Hepatocyte (in vitro differentiated cells): Measurements from ENCODE around the gene PHLDB2. TPM values are rescaled to one million over a fixed set of nuclear protein-coding genes. Genes with fewer than 3 reads are reported as not detected.

ENCODE experiments used
- DNase-seq: peaks from one replicate; pipeline ENCODE4 v3.0.0-alpha.2; 2016; ENCODE audit warnings: low spot score
- H2AFZ ChIP-seq: fragments of 200-600 bp; sonication (generic); 2 replicates; pipeline ENCODE4 v1.6.0; 2016; ENCODE audit warnings: antibody characterized with exemption, mild to moderate bottlenecking
- H3K27ac ChIP-seq: fragments of 200-600 bp; sonication (generic); 2 replicates; pipeline ENCODE4 v1.5.1; 2016; ENCODE audit warnings: mild to moderate bottlenecking
- H3K27me3 ChIP-seq: fragments of 200-600 bp; sonication (generic); 2 replicates; pipeline ENCODE4 v1.6.1; 2016
- H3K36me3 ChIP-seq: fragments of 200-600 bp; sonication (generic); replicated peaks from 2 replicates; pipeline ENCODE4 v1.5.1; 2016; ENCODE audit warnings: low read depth; ENCODE audit not compliant: insufficient read depth
- H3K4me1 ChIP-seq: fragments of 200-600 bp; sonication (generic); 2 replicates; pipeline ENCODE4 v1.5.1; 2016; ENCODE audit warnings: mild to moderate bottlenecking, moderate library complexity; ENCODE audit not compliant: insufficient read depth
- H3K4me2 ChIP-seq: fragments of 200-600 bp; sonication (generic); 2 replicates; pipeline ENCODE4 v1.6.0; 2016
- H3K4me3 ChIP-seq: fragments of 200-600 bp; sonication (generic); 2 replicates; pipeline ENCODE4 v1.5.1; 2016; ENCODE audit warnings: mild to moderate bottlenecking
- H3K79me2 ChIP-seq: fragments of 200-600 bp; sonication (generic); 2 replicates; pipeline ENCODE4 v1.6.0; 2017; ENCODE audit warnings: mild to moderate bottlenecking
- H3K9me2 ChIP-seq: fragments of 200-600 bp; sonication (generic); replicated peaks from 2 replicates; pipeline ENCODE4 v1.6.0; 2017; ENCODE audit warnings: mild to moderate bottlenecking; ENCODE audit not compliant: insufficient read depth
- H3K9me3 ChIP-seq: fragments of 200-600 bp; sonication (generic); 2 replicates; pipeline ENCODE4 v1.5.1; 2016; ENCODE audit warnings: low read depth, mild to moderate bottlenecking
- H4K20me1 ChIP-seq: fragments of 200-600 bp; sonication (generic); 2 replicates; pipeline ENCODE4 v1.6.0; 2016; ENCODE audit warnings: mild to moderate bottlenecking; ENCODE audit not compliant: insufficient read depth, poor library complexity, severe bottlenecking
- CTCF ChIP-seq: fragments of 200-600 bp; sonication (generic); IDR thresholded peaks from 2 replicates; pipeline ENCODE4 v1.5.1; 2016; ENCODE audit warnings: antibody characterized with exemption, mild to moderate bottlenecking; ENCODE audit not compliant: poor library complexity
- EZH2 ChIP-seq: fragments of 200-600 bp; sonication (generic); IDR thresholded peaks from 2 replicates; pipeline ENCODE4 v1.6.1; 2016; ENCODE audit warnings: antibody characterized with exemption, mild to moderate bottlenecking, borderline replicate concordance
- EZH2phosphoT487 ChIP-seq: fragments of 200-600 bp; sonication (generic); IDR thresholded peaks from one replicate; pipeline ENCODE4 v1.6.1; 2018; ENCODE audit warnings: antibody characterized with exemption, mild to moderate bottlenecking, low read depth, moderate library complexity; ENCODE audit not compliant: unreplicated experiment, severe bottlenecking
- WGBS: methylation state at CpG from one replicate; pipeline ENCODE4 v1.1.6; 2016; ENCODE audit warnings: low lambda C conversion rate; ENCODE audit errors: missing lambda C conversion rate; 5-methylcytosine and 5-hydroxymethylcytosine counted together
- polyA plus RNA-seq: library from polyadenylated mRNA; unstranded; fragments of >200 nt; fragmentation: Nextera tagmentation; extraction: Ambion mirVana; gene quantifications from 2 replicates; pipeline ENCODE4 v1.2.1, GENCODE V29; 2016
- total RNA-seq: library from RNA; depleted of rRNA; stranded (reverse); fragments of >200 nt; gene quantifications from 2 replicates; pipeline ENCODE4 v1.2.3, GENCODE V29; 2014

PHLDB2 gene
- total and polyA plus RNA-seq, 2 experiments from 2014 or later: 49.0 to 52.7 TPM

DNA sequence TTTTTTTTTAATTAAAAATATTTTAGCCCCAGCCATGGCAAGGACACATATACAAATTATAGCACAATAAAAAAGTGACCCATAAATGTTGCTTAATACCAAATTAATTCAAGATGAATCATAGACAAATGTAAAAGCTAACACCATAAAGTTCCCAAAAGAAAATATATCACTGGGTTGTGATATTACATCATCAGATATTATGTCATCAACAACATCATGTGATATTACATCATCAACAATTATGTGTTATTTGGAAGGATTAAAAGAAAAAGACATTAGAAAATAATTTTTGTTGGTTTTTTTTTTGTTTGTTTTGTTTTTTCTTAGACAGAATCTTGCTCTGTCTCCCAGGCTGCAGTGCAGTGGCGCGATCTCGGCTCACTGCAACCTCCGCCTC lies 85.3 kb downstream of the PHLDB2 start:
- H3K4me3 ChIP-seq: no peak overlapping the region
- H3K9me3 ChIP-seq: no peaks in the 10 kb centered on the region
- no peak for DNase-seq
- H4K20me1 ChIP-seq: no peaks in the 10 kb centered on the region
- H2AFZ ChIP-seq: no peak overlapping the region
- TF ChIP-seq CTCF (no peak), EZH2phosphoT487 (no peak), EZH2 (no peak)
- H3K9me2 ChIP-seq: no peaks in the 10 kb centered on the region
- 97% methylated on average over 4 of the region's 4 CpGs for WGBS
- H3K79me2 ChIP-seq: no peaks in the 10 kb centered on the region
- H3K36me3 ChIP-seq: no peaks in the 10 kb centered on the region
- no peak overlapping the region for H3K4me2 ChIP-seq
- no peaks in the 10 kb centered on the region for H3K4me1 ChIP-seq
- no peaks in the 10 kb centered on the region for H3K27me3 ChIP-seq
- H3K27ac ChIP-seq: no peak overlapping the region

- Histone ChIP-seq H3K27ac (no peak overlapping the region), H3K36me3 (no peaks in the 10 kb centered on the region), H3K9me3 (no peaks in the 10 kb centered on the region), H3K4me3 (no peak overlapping the region), H2AFZ (no peak overlapping the region), H4K20me1 (no peaks in the 10 kb centered on the region), H3K4me2 (no peak overlapping the region), H3K27me3 (no peaks in the 10 kb centered on the region), H3K79me2 (no peaks in the 10 kb centered on the region), H3K4me1 (no peaks in the 10 kb centered on the region), H3K9me2 (no peaks in the 10 kb centered on the region)
- no peak for TF ChIP-seq EZH2phosphoT487
- WGBS: 67% methylated on average over 1 of the region's 1 CpG
- DNase-seq: no peak
These were observed 88.2 kb downstream of the PHLDB2 start for GRCh38 chr3:111947231-111947630.

- H3K4me1 ChIP-seq: no peaks in the 10 kb centered on the region
These were observed 89.7 kb downstream of the PHLDB2 start for GRCh38 chr3:111948786-111949185.

DNA sequence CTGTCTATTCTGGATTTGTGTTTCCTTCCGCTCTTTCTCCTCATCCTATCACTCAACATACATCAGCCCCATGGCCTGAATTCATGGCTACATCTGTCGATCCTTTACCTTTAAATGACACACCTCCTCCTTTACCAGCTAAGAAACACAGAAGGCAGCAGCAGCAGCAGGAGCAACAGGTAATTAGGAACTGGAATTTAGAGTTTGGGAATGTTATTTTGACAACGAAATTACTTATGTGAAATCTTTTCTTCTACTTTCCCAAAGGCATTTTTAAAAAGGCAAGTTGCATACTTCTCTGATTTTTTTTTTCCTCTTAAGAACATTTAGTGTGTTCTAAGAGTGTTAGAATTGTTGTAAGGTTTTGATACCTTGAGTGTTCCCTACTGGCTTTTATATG lies 90.6 kb downstream of the PHLDB2 start:
- Histone ChIP-seq H4K20me1 (no peaks in the 10 kb centered on the region), H3K27me3 (no peaks in the 10 kb centered on the region), H2AFZ (no peak overlapping the region), H3K4me1 (no peaks in the 10 kb centered on the region), H3K36me3 (no peaks in the 10 kb centered on the region), H3K4me2 (no peak overlapping the region), H3K4me3 (no peak overlapping the region), H3K9me2 (no peaks in the 10 kb centered on the region), H3K27ac (no peak overlapping the region), H3K9me3 (no peaks in the 10 kb centered on the region), H3K79me2 (no peaks in the 10 kb centered on the region)
- TF ChIP-seq EZH2phosphoT487 (no peak), EZH2 (no peak), CTCF (no peak)
- 87% methylated on average over 3 of the region's 3 CpGs for WGBS
- no peak for DNase-seq

More at GRCh38 chr3:111948786-111949185, 89.7 kb downstream of the PHLDB2 start:
- WGBS: 95% methylated on average over 9 of the region's 9 CpGs
- Histone ChIP-seq H2AFZ (no peak overlapping the region), H3K27me3 (no peaks in the 10 kb centered on the region), H3K27ac (no peak overlapping the region), H3K4me2 (no peak overlapping the region), H3K9me2 (no peaks in the 10 kb centered on the region), H3K4me3 (no peak overlapping the region), H3K36me3 (no peaks in the 10 kb centered on the region), H3K79me2 (no peaks in the 10 kb centered on the region), H3K9me3 (no peaks in the 10 kb centered on the region), H4K20me1 (no peaks in the 10 kb centered on the region)
- TF ChIP-seq CTCF (no peak), EZH2 (no peak), EZH2phosphoT487 (no peak)
- DNase-seq: no peak
